Stimulated activated CD8-positive, alpha-beta memory T cell treated with anti-CD3 and anti-CD28 coated beads, Interleukin-4, amount 100 ng/mL, for 48 hours (primary cell): ENCODE results near the gene FBXL13.
"Not testable (repeated sequence)": the region's sequence is repeated elsewhere in the genome, so short reads cannot be mapped to it uniquely, and the experiment has no call there.

Experiments
- DNase-seq: peaks from one replicate; pipeline ENCODE4 v3.0.0-alpha.2; 2020

FBXL13 gene

DNA sequence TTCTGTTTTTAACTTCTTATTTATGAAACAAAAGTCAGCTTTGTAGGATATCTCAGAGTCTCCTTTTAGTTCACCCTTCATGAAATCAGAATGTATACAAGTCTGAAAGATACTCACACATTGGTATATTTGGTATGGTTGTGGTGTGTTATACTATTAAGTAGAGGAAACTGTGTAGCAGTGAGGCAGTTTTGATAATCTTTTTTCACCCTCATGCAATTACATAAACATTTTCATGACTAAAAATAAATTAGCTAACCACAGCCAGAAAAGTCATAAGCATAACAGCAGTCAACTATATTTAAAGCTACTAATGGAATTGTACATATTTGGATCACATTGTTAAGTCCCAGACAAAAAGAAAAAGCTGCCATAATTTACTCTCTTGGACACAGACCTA, 263.7 kb downstream of the FBXL13 start:
- DNase-seq: no peak

GRCh38 chr7:102806613-102807012, 268.0 kb downstream of the FBXL13 start:
- DNase-seq: no peak

- not testable (repeated sequence) for DNase-seq
Measured at GRCh38 chr7:102795987-102796595, 278.5 kb downstream of the FBXL13 start.

- DNase-seq: not testable (repeated sequence)
Measured at GRCh38 chr7:102794567-102794966, 280.0 kb downstream of the FBXL13 start.

DNA sequence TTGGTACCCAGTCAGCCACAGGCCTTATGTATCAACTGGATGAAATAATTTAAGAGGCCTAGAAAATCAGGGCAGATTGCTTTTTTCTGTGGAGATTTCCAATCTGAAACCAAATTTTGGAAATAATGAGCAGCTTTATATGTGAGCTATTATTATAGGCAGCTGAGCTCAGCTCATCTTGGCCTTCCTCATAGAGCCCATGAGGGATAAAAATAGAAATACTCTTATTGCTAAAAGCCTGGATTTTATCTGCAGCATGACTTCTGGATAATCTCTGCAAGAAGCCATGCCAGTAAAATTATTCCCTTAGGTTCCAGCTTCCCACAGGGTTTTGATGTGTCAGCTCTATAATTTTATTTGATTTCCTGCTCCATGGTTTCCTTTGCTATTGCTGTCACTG, 282.8 kb downstream of the FBXL13 start:
- not testable (repeated sequence) for DNase-seq

GRCh38 chr7:102791367-102791766, 283.2 kb downstream of the FBXL13 start:
- not testable (repeated sequence) for DNase-seq

DNA sequence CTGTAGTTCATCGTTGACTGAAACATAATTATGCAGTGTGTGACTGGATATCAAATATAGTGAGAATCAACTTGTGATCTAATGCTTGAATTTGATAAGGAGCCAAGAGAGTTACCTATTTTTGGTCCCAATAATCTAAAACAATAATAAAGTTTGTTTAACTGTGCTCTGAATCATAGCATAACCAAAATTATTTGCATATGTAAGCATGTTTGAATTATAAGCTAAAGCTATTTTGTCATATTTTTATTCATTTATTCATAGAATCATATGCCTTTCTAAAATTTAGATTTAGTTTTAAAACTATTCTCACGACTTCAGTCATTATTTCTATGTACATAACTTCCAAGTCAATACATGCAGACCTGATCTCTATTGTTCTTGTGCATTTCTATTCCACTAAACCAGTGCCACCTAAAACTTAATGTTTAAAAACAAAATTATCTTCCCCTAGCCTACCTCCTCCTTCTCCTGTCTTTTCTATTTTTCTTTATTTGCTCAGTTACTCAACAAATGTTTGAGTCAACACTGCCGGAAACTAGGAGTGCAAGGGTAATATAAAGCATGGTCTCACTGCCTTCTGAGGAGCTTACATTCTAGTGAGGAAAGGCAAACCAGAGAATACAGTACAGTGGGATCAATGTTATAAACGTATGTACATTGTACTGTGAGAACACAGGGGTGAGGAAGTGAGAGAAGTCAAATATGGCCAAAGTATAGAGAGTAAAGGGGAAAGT, 284.1 kb downstream of the FBXL13 start:
- not testable (repeated sequence) for DNase-seq

DNA sequence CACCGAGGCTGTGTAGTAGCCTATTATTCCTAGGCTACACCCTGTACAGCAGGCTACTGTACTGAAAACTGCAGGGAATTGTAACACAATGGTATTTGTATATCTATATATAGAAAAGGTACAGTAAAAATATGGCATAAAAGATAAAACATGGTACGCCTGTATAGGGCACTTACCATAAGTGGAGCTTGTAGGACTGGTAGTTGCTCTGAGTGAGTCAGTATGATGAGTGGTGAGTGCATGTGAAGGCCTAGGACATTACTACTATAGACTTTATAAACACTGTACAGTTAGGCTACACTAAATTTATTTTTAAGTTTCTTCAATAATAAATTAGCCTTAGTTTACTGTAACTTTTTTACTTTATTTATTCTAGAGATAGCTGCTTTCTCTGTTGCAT, 285.8 kb downstream of the FBXL13 start:
- DNase-seq: not testable (repeated sequence)

GRCh38 chr7:102780926-102781325, 293.7 kb downstream of the FBXL13 start:
- DNase-seq: not testable (repeated sequence)

DNA sequence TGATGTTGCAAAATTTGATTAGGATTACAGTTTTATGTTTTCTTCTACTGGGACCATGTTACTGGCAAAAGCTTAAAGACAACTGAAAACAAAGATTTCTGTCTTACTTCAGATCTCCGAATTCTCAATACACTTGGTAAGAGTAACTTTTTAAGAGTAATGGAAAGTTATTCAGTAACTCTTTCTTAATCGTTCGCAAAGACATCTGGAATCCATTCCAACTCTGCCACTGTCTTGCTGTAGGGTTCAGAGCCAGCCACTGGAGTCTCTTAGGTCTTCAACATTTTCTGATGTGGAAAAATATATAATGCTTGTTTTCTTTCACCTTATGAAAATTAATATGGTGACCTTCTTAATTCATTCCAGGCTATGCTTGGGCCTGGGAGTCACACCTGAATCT, 295.9 kb downstream of the FBXL13 start:
- DNase-seq: not testable (repeated sequence)

DNA sequence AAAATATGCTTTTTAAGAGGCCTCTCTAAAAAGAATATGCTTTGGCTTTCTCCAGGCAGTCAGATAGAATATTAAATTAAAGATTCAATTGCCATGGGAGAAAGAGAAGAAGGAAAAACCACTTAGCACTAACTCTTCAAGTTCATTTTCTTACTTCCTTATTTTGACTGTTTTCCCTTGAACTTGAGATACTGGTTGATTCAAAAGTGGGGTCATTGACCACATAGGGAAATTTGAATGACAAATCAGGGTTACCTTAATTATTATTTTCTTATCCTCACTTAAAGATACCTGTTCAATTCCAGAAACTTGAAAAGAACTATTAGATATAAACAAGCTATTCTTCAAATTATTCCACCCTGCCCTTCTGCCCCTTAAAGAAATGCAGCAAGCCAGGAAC, 298.4 kb downstream of the FBXL13 start:
- DNase-seq: not testable (repeated sequence)

DNA sequence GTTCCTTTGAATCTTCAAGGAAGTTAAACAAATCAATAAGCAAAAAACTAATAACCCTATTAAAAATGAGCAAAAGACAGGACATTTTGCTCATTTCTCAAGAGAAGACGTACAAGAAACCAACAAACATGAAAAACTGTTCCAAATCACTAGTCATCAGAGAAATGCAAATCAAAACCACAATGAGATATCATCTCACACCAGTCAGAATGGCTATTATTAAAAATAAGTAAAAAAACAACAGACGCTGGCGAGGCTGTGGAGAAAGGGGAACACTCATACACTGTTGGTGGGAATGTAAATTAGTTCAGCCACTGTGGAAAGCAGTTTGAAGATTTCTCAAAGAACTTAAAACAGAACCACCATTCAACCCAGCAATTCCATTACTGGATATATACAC, 304.1 kb downstream of the FBXL13 start:
- not testable (repeated sequence) for DNase-seq

DNA sequence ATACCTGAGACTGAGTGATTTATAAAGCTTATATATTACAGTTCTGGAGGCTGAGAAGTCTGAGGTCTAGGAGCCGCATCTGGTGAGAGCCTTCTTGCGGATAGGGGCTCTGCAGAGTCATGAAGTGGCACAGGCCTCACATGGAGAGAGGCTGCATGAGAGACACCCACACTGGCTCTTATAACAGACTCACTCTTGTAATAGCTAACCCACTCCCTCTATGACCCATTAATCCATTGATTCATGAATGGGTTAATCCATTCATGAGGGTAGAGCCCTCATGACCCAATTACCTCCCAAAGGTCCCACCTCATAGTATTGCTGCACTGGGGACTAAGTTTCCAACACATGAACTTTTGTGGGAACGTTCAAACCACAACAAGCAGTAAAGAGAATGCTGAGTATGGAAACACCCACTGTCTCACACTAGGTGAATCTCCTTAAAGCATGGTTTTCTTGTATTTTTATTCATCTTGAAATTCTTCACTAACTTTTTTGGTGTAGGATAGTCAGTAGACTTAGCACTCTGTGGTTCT, 304.9 kb downstream of the FBXL13 start:
- DNase-seq: not testable (repeated sequence)

GRCh38 chr7:102763295-102763905, 311.2 kb downstream of the FBXL13 start:
- DNase-seq: not testable (repeated sequence)
